Liver (tissue), 9 donors: ENCODE measurements around the gene ZNF100. TPM values are rescaled to one million over a fixed set of nuclear protein-coding genes. Genes with fewer than 3 reads are reported as not detected.

Source experiments
- DNase-seq: peaks from one replicate; pipeline ENCODE4 v3.0.0-alpha.2; 2017; ENCODE audit warnings: low spot score
- H3K27ac ChIP-seq, 2 donors: one replicate each; pipeline ENCODE4 v1.7.0; 2013; ENCODE audit warnings: inconsistent platforms in 2 of 2, low read length in 2 of 2, control low read depth in 1 of 2, low read depth in 1 of 2, mild to moderate bottlenecking in 1 of 2
- H3K27me3 ChIP-seq, 4 donors: one replicate each; pipeline versions ENCODE4 v1.6.1 to v1.7.0; 2013; ENCODE audit warnings: low read length in 3 of 4, inconsistent platforms in 1 of 4, mild to moderate bottlenecking in 1 of 4, moderate library complexity in 1 of 4; ENCODE audit not compliant: control insufficient read depth in 4 of 4, insufficient read depth in 4 of 4
- H3K36me3 ChIP-seq, 4 donors: one replicate each; pipeline versions ENCODE4 v1.6.1 to v1.7.0; 2013; ENCODE audit warnings: low read length in 3 of 4, mild to moderate bottlenecking in 3 of 4, low read depth in 1 of 4, moderate library complexity in 1 of 4; ENCODE audit not compliant: control insufficient read depth in 4 of 4, insufficient read depth in 3 of 4
- H3K4me1 ChIP-seq, 4 donors: one replicate each; pipeline versions ENCODE4 v1.6.1 to v1.7.0; 2013; ENCODE audit warnings: low read length in 3 of 4, mild to moderate bottlenecking in 3 of 4, moderate library complexity in 1 of 4; ENCODE audit not compliant: control insufficient read depth in 4 of 4, insufficient read depth in 4 of 4
- H3K4me3 ChIP-seq, 3 donors: one replicate each; pipeline versions ENCODE4 v1.6.1 to v1.7.0; 2013; ENCODE audit warnings: low read length in 3 of 3, control low read depth in 1 of 3, low read depth in 1 of 3, mild to moderate bottlenecking in 1 of 3
- H3K9ac ChIP-seq, 2 donors: one replicate each; pipeline ENCODE4 v1.7.0; 2013; ENCODE audit warnings: low read length in 2 of 2, mild to moderate bottlenecking in 2 of 2, moderate library complexity in 2 of 2, control low read depth in 1 of 2, low read depth in 1 of 2
- H3K9me3 ChIP-seq, 4 donors: one replicate each; pipeline versions ENCODE4 v1.6.1 to v1.7.0; 2013; ENCODE audit warnings: low read length in 3 of 4; ENCODE audit not compliant: control insufficient read depth in 4 of 4
- ATF3 ChIP-seq: IDR thresholded peaks from 2 replicates; pipeline ENCODE4 v1.6.1; 2016; ENCODE audit warnings: antibody characterized with exemption
- EGR1 ChIP-seq, 2 donors: IDR thresholded peaks; 2 replicates each; pipeline ENCODE4 v1.6.1; 2016 to 2018; ENCODE audit warnings: antibody characterized with exemption in 2 of 2, low read depth in 2 of 2
- FOXA1 ChIP-seq: IDR thresholded peaks from 2 replicates; pipeline ENCODE4 v1.6.1; 2016; ENCODE audit warnings: antibody characterized with exemption
- FOXA2 ChIP-seq: IDR thresholded peaks from 2 replicates; pipeline ENCODE4 v1.6.1; 2016; ENCODE audit warnings: antibody characterized with exemption
- GABPA ChIP-seq, 2 donors: IDR thresholded peaks in 1 of 2; conservative IDR thresholded peaks in 1 of 2; 2 replicates each; pipeline ENCODE4 v1.6.1; 2016; ENCODE audit warnings: antibody characterized with exemption in 2 of 2, mild to moderate bottlenecking in 1 of 2, moderate library complexity in 1 of 2
- HNF4A ChIP-seq, 2 donors: conservative IDR thresholded peaks; 2 replicates each; pipeline ENCODE4 v1.6.1; 2016; ENCODE audit warnings: antibody characterized with exemption in 2 of 2, mild to moderate bottlenecking in 2 of 2
- HNF4G ChIP-seq: IDR thresholded peaks from 2 replicates; pipeline ENCODE4 v1.6.1; 2016; ENCODE audit warnings: antibody characterized with exemption
- JUND ChIP-seq, 2 donors: IDR thresholded peaks; 2 replicates each; pipeline ENCODE4 v1.6.1; 2016; ENCODE audit warnings: antibody characterized with exemption in 2 of 2
- MAX ChIP-seq: IDR thresholded peaks from 2 replicates; pipeline ENCODE4 v1.6.1; 2016; ENCODE audit warnings: antibody characterized with exemption
- NR2F2 ChIP-seq: IDR thresholded peaks from 2 replicates; pipeline ENCODE4 v1.6.1; 2016; ENCODE audit warnings: antibody characterized with exemption
- RAD21 ChIP-seq, 2 donors: IDR thresholded peaks; 2 replicates each; pipeline ENCODE4 v1.6.1; 2016; ENCODE audit warnings: antibody characterized with exemption in 2 of 2, mild to moderate bottlenecking in 2 of 2
- SP1 ChIP-seq: IDR thresholded peaks from 2 replicates; pipeline ENCODE4 v1.6.1; 2018; ENCODE audit warnings: antibody characterized with exemption, mild to moderate bottlenecking
- ZBTB33 ChIP-seq: IDR thresholded peaks from 2 replicates; pipeline ENCODE4 v1.6.1; 2016; ENCODE audit warnings: antibody characterized with exemption
- WGBS: extraction: QIAGEN DNeasy Blood & Tissue Kit; methylation state at CpG from one replicate; pipeline ENCODE4 v1.1.7; 2013; 5-methylcytosine and 5-hydroxymethylcytosine counted together
- polyA plus RNA-seq, 2 donors: library from polyadenylated mRNA; stranded (reverse) in 1 of 2; unstranded in 1 of 2; fragments of 200-250 nt in 1 of 2; fragments of >200 nt in 1 of 2; fragmentation: Nextera tagmentation in 1 of 2; extraction: Ambion mirVana in 1 of 2; gene quantifications; one replicate each; pipeline versions ENCODE4 v1.2.1 to v1.2.3, GENCODE V29; 2013 to 2015
- total RNA-seq, 2 donors: library from RNA; depleted of rRNA; stranded (reverse); fragments of >200 nt; gene quantifications; one replicate each; pipeline ENCODE4 v1.2.3, GENCODE V29; 2014
- TF ChIP-seq, protein P1 (sequence below): fragments of 150-350 bp; IDR thresholded peaks from 2 replicates; pipeline ENCODE4 v1.5.1; 2017; ENCODE audit warnings: improper control_type of control experiment, low read depth, low read length; ENCODE audit not compliant: missing input control
- TF ChIP-seq, protein P2 (sequence below): IDR thresholded peaks from 2 replicates; pipeline ENCODE4 v1.6.1; 2016; ENCODE audit warnings: antibody characterized with exemption, mild to moderate bottlenecking
- donor health status: healthy.
- donor health status: healthy.
- donor health status: healthy.
- donor health status: healthy.
- donor health status: healthy.

ZNF100 gene
- total and polyA plus RNA-seq, 4 donors, result 0.51 to 6.1 (median 1.4) TPM

GRCh38 chr19:21705393-21705792, 62.0 kb downstream of the ZNF100 start:
- H3K36me3 ChIP-seq, result no peaks in the 10 kb centered on the region
- no peaks in the 10 kb centered on the region for H3K4me1 ChIP-seq
- DNase-seq, result no peak
- no peaks in the 10 kb centered on the region for H3K27me3 ChIP-seq
- H3K9me3 ChIP-seq, result peaks cover 3 to 4% (median 3%) of the 10 kb centered on the region in 4 donors
- no peak for TF ChIP-seq SP1
- TF ChIP-seq FOXA2, result no peak
- TF ChIP-seq EGR1 (IDR thresholded peaks at IDR 0.05; ENCODE audit: low read depth in 2 of 2), result no peak
- TF ChIP-seq, protein P1, sequence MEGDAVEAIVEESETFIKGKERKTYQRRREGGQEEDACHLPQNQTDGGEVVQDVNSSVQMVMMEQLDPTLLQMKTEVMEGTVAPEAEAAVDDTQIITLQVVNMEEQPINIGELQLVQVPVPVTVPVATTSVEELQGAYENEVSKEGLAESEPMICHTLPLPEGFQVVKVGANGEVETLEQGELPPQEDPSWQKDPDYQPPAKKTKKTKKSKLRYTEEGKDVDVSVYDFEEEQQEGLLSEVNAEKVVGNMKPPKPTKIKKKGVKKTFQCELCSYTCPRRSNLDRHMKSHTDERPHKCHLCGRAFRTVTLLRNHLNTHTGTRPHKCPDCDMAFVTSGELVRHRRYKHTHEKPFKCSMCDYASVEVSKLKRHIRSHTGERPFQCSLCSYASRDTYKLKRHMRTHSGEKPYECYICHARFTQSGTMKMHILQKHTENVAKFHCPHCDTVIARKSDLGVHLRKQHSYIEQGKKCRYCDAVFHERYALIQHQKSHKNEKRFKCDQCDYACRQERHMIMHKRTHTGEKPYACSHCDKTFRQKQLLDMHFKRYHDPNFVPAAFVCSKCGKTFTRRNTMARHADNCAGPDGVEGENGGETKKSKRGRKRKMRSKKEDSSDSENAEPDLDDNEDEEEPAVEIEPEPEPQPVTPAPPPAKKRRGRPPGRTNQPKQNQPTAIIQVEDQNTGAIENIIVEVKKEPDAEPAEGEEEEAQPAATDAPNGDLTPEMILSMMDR, result no peak
- no peak for TF ChIP-seq JUND (IDR thresholded peaks at IDR 0.05)
- no peak for TF ChIP-seq HNF4A (conservative IDR thresholded peaks at IDR 0.05)
- TF ChIP-seq HNF4G, result no peak
- TF ChIP-seq FOXA1, result no peak
- H3K4me3 ChIP-seq, result no peak overlapping the region
- no peak overlapping the region for H3K27ac ChIP-seq
- 43% methylated on average over 1 of the region's 1 CpG for WGBS
- no peak overlapping the region for H3K9ac ChIP-seq

DNA sequence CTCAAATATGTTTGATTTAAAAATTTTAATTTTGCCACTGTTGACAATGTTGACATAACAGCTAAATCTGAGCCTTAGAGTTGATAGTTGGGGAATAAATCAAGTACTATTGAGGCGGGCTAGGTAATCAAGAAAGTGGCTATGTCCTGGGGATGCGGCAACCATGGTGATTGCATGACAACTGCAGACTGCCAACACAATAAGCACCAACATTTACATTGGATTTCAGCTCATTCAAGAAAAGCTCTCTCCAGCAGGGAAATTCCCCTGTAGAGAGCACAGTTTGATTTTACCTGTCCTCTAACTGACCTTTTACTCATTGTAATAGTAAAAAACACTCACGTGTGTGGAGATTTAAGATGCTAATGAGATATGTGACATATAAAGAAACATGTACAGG, 63.1 kb downstream of the ZNF100 start:
- DNase-seq, result no peak
- H3K9ac ChIP-seq, result no peak overlapping the region
- TF ChIP-seq NR2F2, result no peak
- TF ChIP-seq GABPA (IDR thresholded peaks at IDR 0.05 in 1 of 2, conservative IDR thresholded peaks at IDR 0.05 in 1 of 2), result no peak
- TF ChIP-seq, protein P2, sequence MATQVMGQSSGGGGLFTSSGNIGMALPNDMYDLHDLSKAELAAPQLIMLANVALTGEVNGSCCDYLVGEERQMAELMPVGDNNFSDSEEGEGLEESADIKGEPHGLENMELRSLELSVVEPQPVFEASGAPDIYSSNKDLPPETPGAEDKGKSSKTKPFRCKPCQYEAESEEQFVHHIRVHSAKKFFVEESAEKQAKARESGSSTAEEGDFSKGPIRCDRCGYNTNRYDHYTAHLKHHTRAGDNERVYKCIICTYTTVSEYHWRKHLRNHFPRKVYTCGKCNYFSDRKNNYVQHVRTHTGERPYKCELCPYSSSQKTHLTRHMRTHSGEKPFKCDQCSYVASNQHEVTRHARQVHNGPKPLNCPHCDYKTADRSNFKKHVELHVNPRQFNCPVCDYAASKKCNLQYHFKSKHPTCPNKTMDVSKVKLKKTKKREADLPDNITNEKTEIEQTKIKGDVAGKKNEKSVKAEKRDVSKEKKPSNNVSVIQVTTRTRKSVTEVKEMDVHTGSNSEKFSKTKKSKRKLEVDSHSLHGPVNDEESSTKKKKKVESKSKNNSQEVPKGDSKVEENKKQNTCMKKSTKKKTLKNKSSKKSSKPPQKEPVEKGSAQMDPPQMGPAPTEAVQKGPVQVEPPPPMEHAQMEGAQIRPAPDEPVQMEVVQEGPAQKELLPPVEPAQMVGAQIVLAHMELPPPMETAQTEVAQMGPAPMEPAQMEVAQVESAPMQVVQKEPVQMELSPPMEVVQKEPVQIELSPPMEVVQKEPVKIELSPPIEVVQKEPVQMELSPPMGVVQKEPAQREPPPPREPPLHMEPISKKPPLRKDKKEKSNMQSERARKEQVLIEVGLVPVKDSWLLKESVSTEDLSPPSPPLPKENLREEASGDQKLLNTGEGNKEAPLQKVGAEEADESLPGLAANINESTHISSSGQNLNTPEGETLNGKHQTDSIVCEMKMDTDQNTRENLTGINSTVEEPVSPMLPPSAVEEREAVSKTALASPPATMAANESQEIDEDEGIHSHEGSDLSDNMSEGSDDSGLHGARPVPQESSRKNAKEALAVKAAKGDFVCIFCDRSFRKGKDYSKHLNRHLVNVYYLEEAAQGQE, result no peak
- TF ChIP-seq, protein P1, result no peak
- no peak for TF ChIP-seq JUND (IDR thresholded peaks at IDR 0.05)
- TF ChIP-seq MAX, result no peak
- TF ChIP-seq ATF3, result no peak
- TF ChIP-seq FOXA2, result no peak
- TF ChIP-seq ZBTB33, result no peak
- no peak for TF ChIP-seq RAD21 (IDR thresholded peaks at IDR 0.05)
- no peaks in the 10 kb centered on the region for H3K4me1 ChIP-seq
- peaks cover 0 to 3% (median 2%) of the 10 kb centered on the region in 4 donors for H3K9me3 ChIP-seq
- 43% methylated on average over 3 of the region's 3 CpGs for WGBS
- no peak overlapping the region for H3K27ac ChIP-seq
- no peak overlapping the region for H3K4me3 ChIP-seq
- H3K27me3 ChIP-seq, result no peaks in the 10 kb centered on the region
- no peaks in the 10 kb centered on the region for H3K36me3 ChIP-seq
